Activated naive CD8-positive, alpha-beta T cell treated with anti-CD3 and anti-CD28 coated beads for 36 hours (primary cell): ENCODE measurements around the gene KASH5. TPM values are rescaled to one million over a fixed set of nuclear protein-coding genes. Genes with fewer than 3 reads are reported as not detected.

Experiments
- DNase-seq: peaks from one replicate; pipeline ENCODE4 v3.0.0; 2021
- H3K27ac Mint-ChIP-seq: one replicate; pipeline ENCODE4 v1.8.0; 2022; ENCODE audit warnings: mild to moderate bottlenecking, moderate library complexity, mixed read lengths
- H3K27me3 Mint-ChIP-seq: one replicate; pipeline ENCODE4 v1.8.0; 2022; ENCODE audit warnings: mild to moderate bottlenecking, mixed read lengths
- H3K36me3 Mint-ChIP-seq: one replicate; pipeline ENCODE4 v1.8.0; 2021; ENCODE audit warnings: mild to moderate bottlenecking, mixed read lengths
- H3K4me1 Mint-ChIP-seq: one replicate; pipeline ENCODE4 v1.8.0; 2021; ENCODE audit warnings: mixed read lengths
- H3K4me3 Mint-ChIP-seq: one replicate; pipeline ENCODE4 v1.8.0; 2022; ENCODE audit warnings: mild to moderate bottlenecking, moderate library complexity, mixed read lengths
- H3K9me3 Mint-ChIP-seq: one replicate; pipeline ENCODE4 v1.8.0; 2022; ENCODE audit warnings: mixed read lengths
- total RNA-seq, 2 experiments: library from RNA; stranded (reverse); gene quantifications; one replicate each; pipeline ENCODE4 v1.2.3, GENCODE V29; 2021

Gene KASH5
- 1 to 10 TPM in 1 of 2 experiments, under 1 TPM in 1; 0.45 to 1.1 TPM for total RNA-seq

GRCh38 chr19:49387936-49388372 is at the start of gene KASH5:
Gene KASH5 (plus strand): TSS chr19:49388249. CDS start chr19:49390884, 2,635 bp downstream.
- Mint-ChIP-seq H3K27me3 (peaks cover 7% of the 10 kb centered on the region), H3K4me1 (peaks cover 16% of the 10 kb centered on the region), H3K4me3 (peak within 1 kb of the TSS; percentile 47), H3K9me3 (no peaks in the 10 kb centered on the region), H3K36me3 (no peaks in the 10 kb centered on the region), H3K27ac (peak within 1 kb of the TSS; percentile 78)
- DNase-seq: peak; percentile 86

- Mint-ChIP-seq H3K27ac (peak overlapping the region; percentile 72), H3K9me3 (no peaks in the 10 kb centered on the region), H3K4me1 (peaks cover 34% of the 10 kb centered on the region), H3K4me3 (peak overlapping the region; percentile 22), H3K27me3 (no peaks in the 10 kb centered on the region), H3K36me3 (peaks cover 24% of the 10 kb centered on the region)
- peak; percentile 33 for DNase-seq
Measured at GRCh38 chr19:49338691-49339300, 49.3 kb upstream of the KASH5 start.

GRCh38 chr19:49339301-49340068 is 48.6 kb upstream of the KASH5 start:
- Mint-ChIP-seq H3K27me3 (no peaks in the 10 kb centered on the region), H3K4me1 (peaks cover 29% of the 10 kb centered on the region), H3K4me3 (no peak overlapping the region), H3K9me3 (no peaks in the 10 kb centered on the region), H3K36me3 (peaks cover 24% of the 10 kb centered on the region), H3K27ac (peak overlapping the region; percentile 59)
- no peak for DNase-seq

- no peaks in the 10 kb centered on the region for H3K9me3 Mint-ChIP-seq
- no peak for DNase-seq
- H3K4me1 Mint-ChIP-seq: peaks cover 28% of the 10 kb centered on the region
- H3K4me3 Mint-ChIP-seq: no peak overlapping the region
- peaks cover 24% of the 10 kb centered on the region for H3K36me3 Mint-ChIP-seq
- H3K27me3 Mint-ChIP-seq: no peaks in the 10 kb centered on the region
- H3K27ac Mint-ChIP-seq: peak overlapping the region; percentile 59
Measured at GRCh38 chr19:49340069-49340864, 47.8 kb upstream of the KASH5 start.

GRCh38 chr19:49340865-49341718 is 47.0 kb upstream of the KASH5 start:
- H3K36me3 Mint-ChIP-seq: peaks cover 24% of the 10 kb centered on the region
- no peaks in the 10 kb centered on the region for H3K27me3 Mint-ChIP-seq
- H3K4me3 Mint-ChIP-seq: no peak overlapping the region
- H3K4me1 Mint-ChIP-seq: peaks cover 25% of the 10 kb centered on the region
- no peak overlapping the region for H3K27ac Mint-ChIP-seq
- no peaks in the 10 kb centered on the region for H3K9me3 Mint-ChIP-seq
- no peak for DNase-seq

- peaks cover 17% of the 10 kb centered on the region for H3K4me1 Mint-ChIP-seq
- H3K4me3 Mint-ChIP-seq: no peak overlapping the region
- H3K27me3 Mint-ChIP-seq: no peaks in the 10 kb centered on the region
- peaks cover 21% of the 10 kb centered on the region for H3K36me3 Mint-ChIP-seq
- H3K9me3 Mint-ChIP-seq: no peaks in the 10 kb centered on the region
- H3K27ac Mint-ChIP-seq: no peak overlapping the region
- no peak for DNase-seq
Measured at GRCh38 chr19:49342291-49342721, 45.7 kb upstream of the KASH5 start.

- H3K4me1 Mint-ChIP-seq: peaks cover 15% of the 10 kb centered on the region
- peaks cover 16% of the 10 kb centered on the region for H3K36me3 Mint-ChIP-seq
- no peak for DNase-seq
- H3K27me3 Mint-ChIP-seq: no peaks in the 10 kb centered on the region
- no peaks in the 10 kb centered on the region for H3K9me3 Mint-ChIP-seq
- H3K27ac Mint-ChIP-seq: no peak overlapping the region
- H3K4me3 Mint-ChIP-seq: no peak overlapping the region
Measured at GRCh38 chr19:49343123-49343522, 44.9 kb upstream of the KASH5 start.

GRCh38 chr19:49344505-49345423 is 43.3 kb upstream of the KASH5 start:
- Mint-ChIP-seq H3K9me3 (no peaks in the 10 kb centered on the region), H3K27me3 (no peaks in the 10 kb centered on the region), H3K4me3 (no peak overlapping the region), H3K4me1 (peaks cover 10% of the 10 kb centered on the region), H3K36me3 (peaks cover 7% of the 10 kb centered on the region), H3K27ac (no peak overlapping the region)
- no peak for DNase-seq

GRCh38 chr19:49347191-49347590 is 40.9 kb upstream of the KASH5 start:
- DNase-seq: no peak
- Mint-ChIP-seq H3K27ac (no peak overlapping the region), H3K36me3 (no peaks in the 10 kb centered on the region), H3K27me3 (no peaks in the 10 kb centered on the region), H3K4me1 (peaks cover 4% of the 10 kb centered on the region), H3K4me3 (no peak overlapping the region), H3K9me3 (no peaks in the 10 kb centered on the region)

GRCh38 chr19:49347835-49348234 is 40.2 kb upstream of the KASH5 start:
- Mint-ChIP-seq H3K27ac (no peak overlapping the region), H3K27me3 (no peaks in the 10 kb centered on the region), H3K4me3 (no peak overlapping the region), H3K36me3 (no peaks in the 10 kb centered on the region), H3K4me1 (peaks cover 2% of the 10 kb centered on the region), H3K9me3 (no peaks in the 10 kb centered on the region)
- DNase-seq: no peak

GRCh38 chr19:49348305-49349189 is 39.5 kb upstream of the KASH5 start:
- no peaks in the 10 kb centered on the region for H3K36me3 Mint-ChIP-seq
- DNase-seq: no peak
- no peaks in the 10 kb centered on the region for H3K27me3 Mint-ChIP-seq
- H3K4me1 Mint-ChIP-seq: no peaks in the 10 kb centered on the region
- H3K27ac Mint-ChIP-seq: no peak overlapping the region
- H3K9me3 Mint-ChIP-seq: no peaks in the 10 kb centered on the region
- no peak overlapping the region for H3K4me3 Mint-ChIP-seq

GRCh38 chr19:49349567-49349966 is 38.5 kb upstream of the KASH5 start:
- no peak for DNase-seq

GRCh38 chr19:49355909-49356353 is 32.1 kb upstream of the KASH5 start:
- peaks cover 12% of the 10 kb centered on the region for H3K4me1 Mint-ChIP-seq
- no peak overlapping the region for H3K4me3 Mint-ChIP-seq
- no peaks in the 10 kb centered on the region for H3K36me3 Mint-ChIP-seq
- no peak overlapping the region for H3K27ac Mint-ChIP-seq
- peaks cover 11% of the 10 kb centered on the region for H3K27me3 Mint-ChIP-seq
- DNase-seq: no peak
- no peaks in the 10 kb centered on the region for H3K9me3 Mint-ChIP-seq

More at GRCh38 chr19:49349567-49349966, 38.5 kb upstream of the KASH5 start:
- H3K4me3 Mint-ChIP-seq: no peak overlapping the region
- H3K27me3 Mint-ChIP-seq: no peaks in the 10 kb centered on the region
- H3K4me1 Mint-ChIP-seq: no peaks in the 10 kb centered on the region
- no peaks in the 10 kb centered on the region for H3K36me3 Mint-ChIP-seq
- no peak overlapping the region for H3K27ac Mint-ChIP-seq
- H3K9me3 Mint-ChIP-seq: no peaks in the 10 kb centered on the region
